BLaER1 (cell line): Measurements from ENCODE around the gene PTH1R.

Experiments
- H3K27ac ChIP-seq: shearing (Covaris generic); formaldehyde crosslinking; 2 replicates; pipeline ENCODE4 v1.8.1; 2022
- H3K27me3 ChIP-seq: shearing (Covaris generic); formaldehyde crosslinking; 2 replicates; pipeline ENCODE4 v1.8.1; 2022
- H3K36me3 ChIP-seq: shearing (Covaris generic); formaldehyde crosslinking; 2 replicates; pipeline ENCODE4 v1.8.1; 2022
- H3K4me1 ChIP-seq: shearing (Covaris generic); formaldehyde crosslinking; 2 replicates; pipeline ENCODE4 v1.8.1; 2022
- H3K4me2 ChIP-seq: shearing (Covaris generic); formaldehyde crosslinking; 2 replicates; pipeline ENCODE4 v1.8.1; 2022
- H3K4me3 ChIP-seq: shearing (Covaris generic); formaldehyde crosslinking; 2 replicates; pipeline ENCODE4 v1.8.1; 2022
- H3K9ac ChIP-seq: shearing (Covaris generic); formaldehyde crosslinking; 2 replicates; pipeline ENCODE4 v1.8.1; 2022
- H3K9me3 ChIP-seq: shearing (Covaris generic); formaldehyde crosslinking; 2 replicates; pipeline ENCODE4 v1.8.1; 2022
- H4K20me1 ChIP-seq: shearing (Covaris generic); formaldehyde crosslinking; 2 replicates; pipeline ENCODE4 v1.8.1; 2022
- Cebpa-rat ChIP-seq: shearing (Covaris generic); IDR thresholded peaks from 2 replicates; pipeline ENCODE4 v1.8.1; 2022

PTH1R gene

GRCh38 chr3:46933261-46933660, 55.7 kb downstream of the PTH1R start:
- Histone ChIP-seq H3K4me3 (peak overlapping the region; percentile 16; the same call in 1 of the 2 replicates), H3K27ac (peak overlapping the region; percentile 85), H3K4me2 (peak overlapping the region; percentile 85), H3K9me3 (peaks cover 34% of the 10 kb centered on the region), H3K9ac (peak overlapping the region; percentile 58), H3K4me1 (peaks cover 85% of the 10 kb centered on the region), H3K27me3 (no peaks in the 10 kb centered on the region; the same call in 1 of the 2 replicates), H4K20me1 (peaks cover 45% of the 10 kb centered on the region), H3K36me3 (peaks cover 77% of the 10 kb centered on the region)
- TF ChIP-seq Cebpa-rat: no peak

- peaks cover 48% of the 10 kb centered on the region for H4K20me1 ChIP-seq
- TF ChIP-seq Cebpa-rat: no peak
- peaks cover 78% of the 10 kb centered on the region for H3K36me3 ChIP-seq
- H3K27ac ChIP-seq: peak overlapping the region; percentile 18
- H3K9me3 ChIP-seq: peaks cover 27% of the 10 kb centered on the region
- H3K27me3 ChIP-seq: no peaks in the 10 kb centered on the region; the same call in 1 of the 2 replicates
- peak overlapping the region; percentile 85 for H3K4me2 ChIP-seq
- peaks cover 85% of the 10 kb centered on the region for H3K4me1 ChIP-seq
- no peak overlapping the region for H3K4me3 ChIP-seq
- no peak overlapping the region for H3K9ac ChIP-seq
These were observed 56.6 kb downstream of the PTH1R start for GRCh38 chr3:46934072-46934471.

- Histone ChIP-seq H3K9ac (no peak overlapping the region), H3K36me3 (peaks cover 77% of the 10 kb centered on the region), H3K4me1 (peaks cover 85% of the 10 kb centered on the region)
These were observed 57.1 kb downstream of the PTH1R start for GRCh38 chr3:46934498-46935167.

GRCh38 chr3:46935168-46935858, 57.8 kb downstream of the PTH1R start:
- Histone ChIP-seq H3K9me3 (peaks cover 15% of the 10 kb centered on the region), H4K20me1 (peaks cover 60% of the 10 kb centered on the region), H3K4me3 (no peak overlapping the region), H3K4me1 (peaks cover 85% of the 10 kb centered on the region), H3K36me3 (peaks cover 77% of the 10 kb centered on the region), H3K27me3 (no peaks in the 10 kb centered on the region; the same call in 1 of the 2 replicates), H3K9ac (no peak overlapping the region), H3K4me2 (peak overlapping the region; percentile 85; the same call in 1 of the 2 replicates), H3K27ac (peak overlapping the region; percentile 18)
- no peak for TF ChIP-seq Cebpa-rat

More at GRCh38 chr3:46934498-46935167, 57.1 kb downstream of the PTH1R start:
- H3K27ac ChIP-seq: peak overlapping the region; percentile 18
- peaks cover 53% of the 10 kb centered on the region for H4K20me1 ChIP-seq
- no peak for TF ChIP-seq Cebpa-rat
- no peaks in the 10 kb centered on the region; the same call in 1 of the 2 replicates for H3K27me3 ChIP-seq
- H3K4me2 ChIP-seq: peak overlapping the region; percentile 85
- H3K4me3 ChIP-seq: no peak overlapping the region
- H3K9me3 ChIP-seq: peaks cover 22% of the 10 kb centered on the region

GRCh38 chr3:46935989-46936558, 58.6 kb downstream of the PTH1R start:
- no peak overlapping the region for H3K9ac ChIP-seq
- no peaks in the 10 kb centered on the region for H3K27me3 ChIP-seq
- H3K36me3 ChIP-seq: peaks cover 77% of the 10 kb centered on the region
- no peak overlapping the region for H3K27ac ChIP-seq
- peaks cover 85% of the 10 kb centered on the region for H3K4me1 ChIP-seq
- H3K4me2 ChIP-seq: no peak overlapping the region
- TF ChIP-seq Cebpa-rat: no peak
- peaks cover 68% of the 10 kb centered on the region for H4K20me1 ChIP-seq
- no peak overlapping the region for H3K4me3 ChIP-seq
- peaks cover 7% of the 10 kb centered on the region; the same call in 1 of the 2 replicates for H3K9me3 ChIP-seq

GRCh38 chr3:46936733-46937250, 59.3 kb downstream of the PTH1R start:
- Histone ChIP-seq H3K27me3 (no peaks in the 10 kb centered on the region), H3K27ac (peak overlapping the region; percentile 38; the same call in 1 of the 2 replicates), H3K4me2 (no peak overlapping the region), H4K20me1 (peaks cover 75% of the 10 kb centered on the region), H3K9me3 (no peaks in the 10 kb centered on the region; the same call in 1 of the 2 replicates), H3K9ac (no peak overlapping the region), H3K36me3 (peaks cover 75% of the 10 kb centered on the region), H3K4me3 (no peak overlapping the region), H3K4me1 (peaks cover 85% of the 10 kb centered on the region)
- TF ChIP-seq Cebpa-rat: no peak

- Histone ChIP-seq H3K9ac (no peak overlapping the region), H3K9me3 (no peaks in the 10 kb centered on the region), H3K4me1 (peaks cover 85% of the 10 kb centered on the region), H4K20me1 (peaks cover 75% of the 10 kb centered on the region), H3K36me3 (peaks cover 87% of the 10 kb centered on the region), H3K4me2 (no peak overlapping the region; the same call in 1 of the 2 replicates), H3K4me3 (no peak overlapping the region), H3K27me3 (no peaks in the 10 kb centered on the region), H3K27ac (0 out of 2 replicates have a peak overlapping the region, but pooled peaks have one; percentile 1)
- no peak for TF ChIP-seq Cebpa-rat
These were observed 60.6 kb downstream of the PTH1R start for GRCh38 chr3:46938118-46938517.

GRCh38 chr3:46939578-46940445, 62.3 kb downstream of the PTH1R start:
- peaks cover 81% of the 10 kb centered on the region for H3K4me1 ChIP-seq
- peak overlapping the region; percentile 63 for H3K27ac ChIP-seq
- H3K36me3 ChIP-seq: peaks cover 93% of the 10 kb centered on the region
- TF ChIP-seq Cebpa-rat: no peak
- H3K27me3 ChIP-seq: no peaks in the 10 kb centered on the region
- H3K4me3 ChIP-seq: no peak overlapping the region
- H4K20me1 ChIP-seq: peaks cover 83% of the 10 kb centered on the region
- no peaks in the 10 kb centered on the region for H3K9me3 ChIP-seq
- H3K9ac ChIP-seq: peak overlapping the region; percentile 25
- peak overlapping the region; percentile 53 for H3K4me2 ChIP-seq

GRCh38 chr3:46942076-46942475, 64.6 kb downstream of the PTH1R start:
- peak overlapping the region; percentile 18; the same call in 1 of the 2 replicates for H3K4me2 ChIP-seq
- no peak overlapping the region; the same call in 1 of the 2 replicates for H3K9ac ChIP-seq
- H3K9me3 ChIP-seq: peaks cover 10% of the 10 kb centered on the region; the same call in 1 of the 2 replicates
- H3K36me3 ChIP-seq: peaks cover 93% of the 10 kb centered on the region
- peaks cover 94% of the 10 kb centered on the region for H4K20me1 ChIP-seq
- no peaks in the 10 kb centered on the region for H3K27me3 ChIP-seq
- TF ChIP-seq Cebpa-rat: no peak
- H3K4me3 ChIP-seq: no peak overlapping the region
- H3K4me1 ChIP-seq: peaks cover 84% of the 10 kb centered on the region
- peak overlapping the region; percentile 41; the same call in 1 of the 2 replicates for H3K27ac ChIP-seq
